Bronchial epithelial cell (primary cell): ENCODE measurements around the gene EME1. TPM values are rescaled to one million over a fixed set of nuclear protein-coding genes. Genes with fewer than 3 reads are reported as not detected.

Experiments
- DNase-seq: peaks from one replicate; pipeline ENCODE4 v3.0.0-alpha.2; 2010; ENCODE audit warnings: low read depth
- FAIRE-seq: peaks from 2 replicates; lab custom pipeline; 2011; peaks lifted over from hg19 to GRCh38; lab: Jason Lieb, UNC
- H3K27me3 ChIP-seq: 2 replicates; pipeline ENCODE4 v1.5.1; 2011; ENCODE audit warnings: low read length; ENCODE audit not compliant: control insufficient read depth, insufficient read depth
- H3K36me3 ChIP-seq: 2 replicates; pipeline ENCODE4 v1.5.1; 2011; ENCODE audit warnings: low read length; ENCODE audit not compliant: control insufficient read depth, insufficient read depth
- H3K4me3 ChIP-seq: 2 replicates; pipeline ENCODE4 v1.5.1; 2011; ENCODE audit warnings: mild to moderate bottlenecking, low read depth, low read length, control low read depth
- CTCF ChIP-seq: IDR thresholded peaks from 2 replicates; pipeline ENCODE4 v1.5.1; 2011; ENCODE audit warnings: mild to moderate bottlenecking, moderate library complexity, low read length, control low read depth, inconsistent platforms; ENCODE audit not compliant: insufficient read depth, severe bottlenecking
- total RNA-seq: library from RNA; depleted of rRNA; stranded (reverse); fragments of >200 nt; gene quantifications from 2 replicates; pipeline ENCODE4 v1.2.1, GENCODE V29; 2014

EME1 gene
- total RNA-seq, 1 donor from 2014 or later = 0.53 TPM

- no peak overlapping the region for H3K4me3 ChIP-seq
- no peak for FAIRE-seq
These were observed 25.1 kb upstream of the EME1 start for GRCh38 chr17:50347894-50348291.

GRCh38 chr17:50348522-50349242 is 24.3 kb upstream of the EME1 start:
- TF ChIP-seq CTCF = no peak
- no peaks in the 10 kb centered on the region for H3K27me3 ChIP-seq
- FAIRE-seq (no peak), DNase-seq (peak; percentile 54)
- H3K36me3 ChIP-seq = peaks cover 5% of the 10 kb centered on the region
- H3K4me3 ChIP-seq = no peak overlapping the region

More at GRCh38 chr17:50347894-50348291, 25.1 kb upstream of the EME1 start:
- Histone ChIP-seq H3K36me3 (peaks cover 2% of the 10 kb centered on the region), H3K27me3 (no peaks in the 10 kb centered on the region)
- DNase-seq = no peak
- TF ChIP-seq CTCF = no peak

DNA sequence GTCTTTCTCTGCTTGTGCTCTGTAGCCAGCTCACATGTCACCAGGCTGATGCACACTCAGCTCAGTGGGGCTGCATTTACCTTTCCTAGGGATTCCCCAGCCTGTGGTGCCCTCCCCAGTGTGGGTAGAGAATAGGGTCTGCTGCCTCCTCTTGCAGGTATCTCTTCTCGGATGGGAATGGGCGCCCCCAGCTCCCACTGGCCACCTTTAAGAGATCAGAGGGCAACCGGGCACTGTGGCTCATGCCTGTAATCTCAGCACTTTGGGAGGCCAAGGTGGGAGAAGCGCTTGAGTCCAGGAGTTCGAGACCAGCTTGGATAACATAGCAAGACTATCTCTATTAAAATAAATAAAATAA is 23.8 kb upstream of the EME1 start:
- no peaks in the 10 kb centered on the region for H3K27me3 ChIP-seq
- H3K36me3 ChIP-seq = peaks cover 11% of the 10 kb centered on the region
- H3K4me3 ChIP-seq = no peak overlapping the region
- no peak for TF ChIP-seq CTCF
- FAIRE-seq (no peak), DNase-seq (no peak)

DNA sequence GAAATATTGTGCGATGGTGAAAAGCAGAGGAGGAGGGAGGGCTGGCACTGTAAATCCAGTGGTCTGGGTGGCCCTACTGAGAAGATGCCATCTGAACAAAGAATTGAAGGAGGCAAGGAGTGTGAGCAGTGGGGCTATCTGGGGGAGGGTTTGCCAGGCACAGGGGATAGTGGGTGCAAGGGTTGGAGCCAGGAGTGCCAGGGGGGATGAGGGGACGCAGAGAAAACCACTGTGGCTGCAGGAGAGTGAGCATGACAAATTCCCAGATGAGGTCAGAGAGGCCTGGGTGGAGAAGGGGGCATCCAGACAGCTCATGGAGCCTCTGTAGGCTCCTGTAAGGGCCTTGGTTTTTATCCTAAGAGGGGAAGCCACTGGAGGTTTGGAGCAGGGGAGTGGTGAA is 22.3 kb upstream of the EME1 start:
- Histone ChIP-seq H3K27me3 (no peaks in the 10 kb centered on the region), H3K36me3 (peaks cover 23% of the 10 kb centered on the region), H3K4me3 (no peak overlapping the region)
- no peak for DNase-seq
- TF ChIP-seq CTCF = no peak
- FAIRE-seq = no peak

- Histone ChIP-seq H3K4me3 (no peak overlapping the region), H3K27me3 (no peaks in the 10 kb centered on the region), H3K36me3 (peaks cover 35% of the 10 kb centered on the region)
- TF ChIP-seq CTCF = no peak
- DNase-seq (no peak), FAIRE-seq (no peak)
These were observed 20.8 kb upstream of the EME1 start for GRCh38 chr17:50352072-50352692.
